ENCODE data around the gene ITGB3BP. TPM values are rescaled to one million over a fixed set of nuclear protein-coding genes. Genes with fewer than 3 reads are reported as not detected.

The ITGB3BP gene
- total RNA-seq, 1 experiment from 2014 or later, result 47.2 TPM

DNA sequence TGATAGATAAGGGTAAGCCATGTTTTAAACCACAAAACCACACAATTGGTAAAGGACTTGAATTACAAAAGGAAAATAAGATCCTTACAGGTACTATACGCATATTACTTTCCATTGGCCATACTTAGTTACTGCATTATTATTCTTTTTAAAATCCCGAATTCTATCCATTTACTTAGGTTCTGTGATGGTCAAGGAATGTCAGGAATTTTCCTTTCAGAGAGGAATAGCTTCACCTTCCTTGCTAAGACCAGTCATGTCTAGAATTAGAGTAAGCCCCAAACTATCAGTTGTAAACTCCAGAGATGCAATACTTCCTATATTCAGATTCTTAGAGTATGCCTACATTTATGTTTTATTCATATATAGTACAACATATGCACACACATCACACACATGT, 14.0 kb upstream of the ITGB3BP start:
- no peak overlapping the region for H3K14ac ChIP-seq (ENCODE audit: insufficient read depth, low read length)
- H3K23me2 ChIP-seq (ENCODE audit: insufficient read length, low read depth, low read length, poor library complexity, severe bottlenecking), result no peaks in the 10 kb centered on the region
- Mint-ChIP-seq H3K9me3 (no peaks in the 10 kb centered on the region), H3K27me3 (ENCODE audit: low read depth) (no peaks in the 10 kb centered on the region), H3K36me3 (ENCODE audit: insufficient read depth in 1 of 3, low read depth in 3 of 3) (no peaks in the 10 kb centered on the region), H3K4me1 (peaks cover 7 to 10% of the 10 kb centered on the region in 2 experiments), H3K27ac (no peak overlapping the region), H3K4me3 (no peak overlapping the region)
- H4K8ac ChIP-seq (replicated peaks; ENCODE audit: insufficient read length, low read depth, low read length), result no peak overlapping the region
- no peak overlapping the region for H3K56ac ChIP-seq (ENCODE audit: insufficient read length, low read depth, low read length)
- H3K27me3 ChIP-seq (ENCODE audit: insufficient read depth, low read length), result no peaks in the 10 kb centered on the region
- no peak overlapping the region for H2BK20ac ChIP-seq (ENCODE audit: low read depth, low read length, poor library complexity, severe bottlenecking)
- no peak overlapping the region for H4K5ac ChIP-seq (ENCODE audit: insufficient read length, low read depth, low read length)
- H3K4me1 ChIP-seq (ENCODE audit: insufficient read depth, low read length), result no peaks in the 10 kb centered on the region; the same call in 1 of the 2 replicates
- no peak overlapping the region for H3K23ac ChIP-seq (ENCODE audit: insufficient read length, low read depth, low read length)
- no peaks in the 10 kb centered on the region for H3K79me2 ChIP-seq (ENCODE audit: insufficient read depth, low read length)
- no peak for DNase-seq
- no peak overlapping the region for H3K4ac ChIP-seq (ENCODE audit: low read depth, low read length)
- H2BK12ac ChIP-seq (ENCODE audit: insufficient read length, low read depth, low read length), result no peak overlapping the region
- H2BK5ac ChIP-seq (ENCODE audit: insufficient read length, low read length), result no peak overlapping the region
- no peak overlapping the region for H2BK120ac ChIP-seq (ENCODE audit: low read depth, low read length, poor library complexity, severe bottlenecking)
- H4K20me1 ChIP-seq (ENCODE audit: control insufficient read depth, insufficient read depth, insufficient read length), result no peaks in the 10 kb centered on the region
- TF ChIP-seq, protein P1, sequence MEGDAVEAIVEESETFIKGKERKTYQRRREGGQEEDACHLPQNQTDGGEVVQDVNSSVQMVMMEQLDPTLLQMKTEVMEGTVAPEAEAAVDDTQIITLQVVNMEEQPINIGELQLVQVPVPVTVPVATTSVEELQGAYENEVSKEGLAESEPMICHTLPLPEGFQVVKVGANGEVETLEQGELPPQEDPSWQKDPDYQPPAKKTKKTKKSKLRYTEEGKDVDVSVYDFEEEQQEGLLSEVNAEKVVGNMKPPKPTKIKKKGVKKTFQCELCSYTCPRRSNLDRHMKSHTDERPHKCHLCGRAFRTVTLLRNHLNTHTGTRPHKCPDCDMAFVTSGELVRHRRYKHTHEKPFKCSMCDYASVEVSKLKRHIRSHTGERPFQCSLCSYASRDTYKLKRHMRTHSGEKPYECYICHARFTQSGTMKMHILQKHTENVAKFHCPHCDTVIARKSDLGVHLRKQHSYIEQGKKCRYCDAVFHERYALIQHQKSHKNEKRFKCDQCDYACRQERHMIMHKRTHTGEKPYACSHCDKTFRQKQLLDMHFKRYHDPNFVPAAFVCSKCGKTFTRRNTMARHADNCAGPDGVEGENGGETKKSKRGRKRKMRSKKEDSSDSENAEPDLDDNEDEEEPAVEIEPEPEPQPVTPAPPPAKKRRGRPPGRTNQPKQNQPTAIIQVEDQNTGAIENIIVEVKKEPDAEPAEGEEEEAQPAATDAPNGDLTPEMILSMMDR (conservative IDR thresholded peaks at IDR 0.05), result no peak
- no peaks in the 10 kb centered on the region for H3K9me3 ChIP-seq (ENCODE audit: control insufficient read depth, low read depth, low read length)
- no peak overlapping the region for H2BK15ac ChIP-seq (ENCODE audit: low read depth, low read length)
- H2AFZ ChIP-seq (ENCODE audit: low read length), result no peak overlapping the region
- H3K9ac ChIP-seq (ENCODE audit: extremely low read depth, insufficient read length, low read length), result no peak overlapping the region
- no peak overlapping the region for H3K4me2 ChIP-seq (ENCODE audit: insufficient read depth, insufficient read length, low read length)
- H3K79me1 ChIP-seq (ENCODE audit: insufficient read depth, low read depth, low read length, poor library complexity, severe bottlenecking), result no peaks in the 10 kb centered on the region
- no peak overlapping the region for H3K27ac ChIP-seq (ENCODE audit: insufficient read length, low read depth, low read length)
- no peak overlapping the region for H2AK5ac ChIP-seq (ENCODE audit: insufficient read length, low read length)
- H3K18ac ChIP-seq (ENCODE audit: insufficient read length, low read depth, low read length), result no peak overlapping the region
- no peak overlapping the region for H3T11ph ChIP-seq (ENCODE audit: low read length)
- WGBS (ENCODE audit: extremely low coverage, insufficient read length, low lambda C conversion rate), result no CpG with 5 or more reads among the region's 2 CpGs
- no peak overlapping the region for H4K91ac ChIP-seq (ENCODE audit: insufficient read length, low read depth, low read length)

All from H9 (cell line).